ENCODE data around the gene EIF2S1.
"Not testable (repeated sequence)": the region's sequence is repeated elsewhere in the genome, so short reads cannot be mapped to it uniquely, and the experiment has no call there.

The EIF2S1 gene

DNA sequence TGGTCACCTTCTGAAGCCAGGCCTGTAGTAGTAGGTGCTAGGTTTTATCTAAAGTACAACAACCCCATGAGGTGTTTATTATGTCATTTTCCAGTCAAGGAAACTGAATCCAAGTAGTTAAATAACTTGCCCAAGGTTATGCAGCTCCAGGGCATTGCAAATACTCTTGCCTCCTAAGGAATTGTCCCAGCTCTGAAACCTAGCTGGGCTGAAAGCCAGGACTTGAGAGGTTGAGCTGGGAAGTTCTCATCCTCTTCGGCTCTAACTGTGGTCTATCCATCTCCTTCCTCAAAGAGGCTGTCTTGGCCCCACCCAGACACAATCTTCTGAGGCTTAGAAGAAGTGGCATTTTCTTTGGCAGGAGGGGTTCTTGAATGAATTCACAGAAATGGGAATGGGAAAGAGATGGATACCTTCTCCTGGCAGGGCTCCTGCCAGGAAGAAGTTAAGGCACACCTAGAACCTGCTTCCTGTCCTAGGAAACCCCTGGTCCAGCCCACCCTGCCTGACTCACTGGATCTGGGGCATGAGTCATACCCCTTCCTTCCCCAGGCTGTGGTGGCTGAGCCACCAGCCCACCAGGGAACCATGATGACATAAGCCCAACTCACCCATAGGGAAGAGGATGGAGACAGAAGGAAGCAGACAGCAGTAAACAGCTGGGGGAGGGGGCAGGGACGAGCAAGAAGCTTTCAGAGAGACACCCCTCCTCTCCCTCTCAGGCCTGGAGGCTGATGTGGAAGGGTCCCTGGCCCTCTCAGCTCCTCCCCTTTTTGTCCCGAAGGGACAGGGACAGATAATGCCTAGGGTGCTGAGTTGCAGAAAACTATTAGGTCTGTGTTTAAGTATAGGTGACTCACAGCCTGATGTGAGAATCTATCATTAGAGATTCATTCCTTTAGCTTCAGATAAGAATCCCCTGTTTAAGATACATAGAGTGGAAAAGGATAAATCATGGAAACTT is 54.0 kb downstream of the EIF2S1 start:
- no peak for DNase-seq

GRCh38 chr14:67415610-67416009 is 55.5 kb downstream of the EIF2S1 start:
- not testable (repeated sequence) for DNase-seq

- DNase-seq, result no peak
Measured at GRCh38 chr14:67416085-67416484, 56.0 kb downstream of the EIF2S1 start.

DNA sequence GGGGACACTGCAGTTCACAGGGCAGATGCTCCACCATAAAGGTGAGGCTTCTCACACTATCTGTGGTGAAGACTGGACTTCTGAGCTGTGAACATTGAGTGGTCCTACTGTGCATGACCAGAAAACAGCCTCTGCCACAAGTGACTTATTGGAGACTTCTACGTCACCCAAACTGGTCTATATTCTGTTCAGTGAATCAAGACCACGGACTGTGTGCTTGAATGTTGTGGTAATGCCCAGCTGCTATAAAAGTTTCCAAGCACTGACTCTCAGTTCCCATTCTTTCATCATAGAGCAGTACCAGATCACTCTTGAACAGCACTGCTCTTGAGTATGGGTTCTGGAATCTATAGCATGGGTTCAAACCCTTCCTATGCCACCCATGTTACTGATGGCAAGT is 56.7 kb downstream of the EIF2S1 start:
- no peak for DNase-seq

DNA sequence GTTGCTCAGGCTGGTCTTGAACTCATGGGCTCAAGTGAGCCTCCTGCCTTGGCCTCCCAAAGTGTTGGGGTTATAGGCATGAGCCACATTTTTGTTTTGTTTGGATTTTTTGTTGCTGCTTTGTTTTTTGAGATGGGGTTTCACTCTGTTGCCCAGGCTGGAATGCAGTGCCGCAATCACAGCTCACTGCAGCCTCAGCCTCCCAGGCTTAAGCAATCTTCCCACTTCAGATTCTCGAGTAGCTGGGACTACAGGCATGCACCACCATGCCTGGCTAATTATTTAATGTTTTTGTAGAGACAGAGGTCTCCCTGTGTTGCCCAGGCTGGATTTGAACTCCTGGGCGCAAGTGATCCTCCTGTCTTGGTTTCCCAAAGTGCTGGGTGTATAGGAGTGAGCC is 57.5 kb downstream of the EIF2S1 start:
- no peak for DNase-seq

GRCh38 chr14:67418401-67419191 is 58.5 kb downstream of the EIF2S1 start:
- no peak for DNase-seq

DNA sequence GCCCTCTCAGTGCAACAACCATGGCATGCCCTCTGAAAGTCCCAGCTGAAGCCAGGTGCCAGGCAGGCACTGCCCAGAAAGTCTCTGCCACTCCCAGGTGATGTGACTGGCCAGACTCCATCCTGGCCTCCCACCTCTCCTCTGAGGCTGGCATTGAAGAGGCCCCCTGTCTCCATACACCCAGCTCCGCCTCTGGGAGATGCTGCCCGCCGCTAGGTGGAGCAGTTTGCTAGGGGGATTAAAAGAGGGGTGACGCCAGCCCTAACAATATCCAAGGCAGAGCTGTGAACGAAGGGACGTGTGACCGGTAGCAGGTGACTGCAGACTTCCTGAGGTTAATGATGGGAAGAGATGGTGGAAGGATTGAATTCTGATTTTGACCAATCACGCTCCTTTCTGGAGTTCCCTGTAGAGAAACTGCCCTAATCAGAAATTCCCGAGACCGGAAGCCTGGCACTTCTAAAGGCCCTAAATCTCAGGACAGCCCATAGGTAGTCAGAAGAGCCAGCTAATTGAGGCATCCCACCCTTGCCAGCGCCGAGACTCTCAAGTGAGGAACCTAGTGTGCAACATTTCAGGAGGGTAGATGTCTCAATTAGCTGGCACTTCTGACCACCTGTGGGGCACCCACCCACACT is 60.1 kb downstream of the EIF2S1 start:
- DNase-seq, result peak; percentile 38

- DNase-seq, result no peak
Measured at GRCh38 chr14:67421356-67422224, 61.5 kb downstream of the EIF2S1 start.

DNA sequence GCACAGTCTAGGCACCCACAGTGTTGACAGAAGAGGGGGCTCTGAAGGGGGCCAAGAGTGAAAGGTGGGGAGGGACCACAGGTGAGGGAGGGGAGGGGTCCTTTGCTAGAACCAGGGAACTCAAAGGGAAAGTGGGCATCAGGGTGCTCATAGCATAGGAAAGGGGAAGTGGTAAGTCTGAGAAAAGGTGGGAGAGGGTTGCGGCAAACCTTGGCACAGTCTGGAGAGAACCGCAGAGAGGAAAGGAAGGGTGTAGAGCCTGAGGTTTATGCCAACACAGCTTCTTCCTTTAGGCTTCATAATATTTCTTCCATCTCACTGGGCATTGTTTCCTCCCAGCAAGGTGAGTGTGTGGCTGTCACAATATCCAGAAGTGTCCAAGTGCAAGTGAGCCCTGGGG is 63.3 kb downstream of the EIF2S1 start:
- DNase-seq, result no peak

- DNase-seq, result no peak
Measured at GRCh38 chr14:67424539-67424938, 64.4 kb downstream of the EIF2S1 start.

DNA sequence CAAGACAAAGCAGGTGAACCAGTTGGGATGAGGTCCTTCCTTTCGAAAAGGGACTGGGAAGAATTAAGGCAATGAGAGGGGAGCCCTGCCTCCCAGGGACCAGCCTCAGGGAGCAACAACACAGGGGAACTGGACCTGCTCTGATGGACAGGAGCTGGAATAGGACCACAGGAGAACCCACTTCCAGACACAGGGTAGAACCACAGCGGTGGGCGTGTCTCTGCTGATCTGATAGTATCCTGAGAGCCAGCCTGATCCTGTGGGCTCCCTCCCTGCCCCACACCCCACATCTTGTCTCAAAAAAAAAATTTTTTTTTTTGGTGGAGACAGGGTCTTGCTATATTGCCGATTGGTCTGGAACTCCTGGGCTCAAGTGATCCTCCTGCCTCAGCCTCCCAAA is 65.5 kb downstream of the EIF2S1 start:
- DNase-seq, result no peak

DNA sequence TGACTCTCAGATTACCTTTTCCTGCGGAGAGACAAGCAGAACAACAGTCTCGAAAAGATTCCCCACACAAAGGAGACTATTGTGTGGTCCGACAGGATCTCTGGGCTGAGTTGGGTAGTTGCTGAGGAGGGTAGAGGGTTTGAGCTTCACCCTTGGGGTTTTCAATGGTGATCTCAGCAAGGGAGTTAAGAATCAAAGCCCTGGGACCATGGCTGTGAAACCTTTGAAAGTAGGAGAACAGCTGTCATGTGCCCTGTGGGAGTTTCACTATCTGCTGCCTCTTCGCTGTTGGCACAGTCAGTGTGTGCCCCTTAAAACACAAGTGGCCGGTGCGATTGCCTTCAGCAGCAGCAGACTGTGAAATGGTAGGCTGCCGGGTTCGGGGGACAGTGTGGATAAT is 66.0 kb downstream of the EIF2S1 start:
- DNase-seq, result no peak

- DNase-seq, result peak; percentile 67
Measured at GRCh38 chr14:67426983-67427606, 67.0 kb downstream of the EIF2S1 start.

DNA sequence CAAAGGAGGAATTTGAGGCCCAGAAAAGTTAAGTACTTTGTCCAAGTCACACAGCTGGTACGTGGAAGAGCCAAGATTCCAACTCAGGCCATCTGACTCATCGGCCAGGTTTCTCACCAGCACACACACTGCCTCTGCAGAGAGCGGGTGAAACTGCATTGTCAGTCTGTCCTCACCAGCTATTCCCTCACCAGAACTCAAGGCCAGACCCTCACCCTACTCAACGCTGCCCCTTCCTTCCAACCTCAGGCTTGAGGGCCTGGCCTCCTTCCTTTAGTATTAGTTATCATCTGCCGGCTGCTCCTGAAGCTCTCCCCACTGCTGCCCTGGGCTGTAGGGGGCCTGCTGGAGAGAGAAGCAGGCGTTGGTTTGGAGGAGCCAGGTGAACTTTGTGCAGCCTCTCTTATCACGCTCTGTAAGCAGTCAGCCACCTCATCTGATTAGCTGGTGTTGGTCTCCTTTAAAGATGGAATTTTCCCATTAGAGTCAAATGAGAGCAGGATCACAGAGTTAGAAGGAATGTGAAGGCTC is 68.4 kb downstream of the EIF2S1 start:
- DNase-seq, result no peak

- DNase-seq, result no peak
Measured at GRCh38 chr14:67429510-67430205, 69.5 kb downstream of the EIF2S1 start.

GRCh38 chr14:67432050-67432564 is 72.0 kb downstream of the EIF2S1 start:
- DNase-seq, result no peak

DNA sequence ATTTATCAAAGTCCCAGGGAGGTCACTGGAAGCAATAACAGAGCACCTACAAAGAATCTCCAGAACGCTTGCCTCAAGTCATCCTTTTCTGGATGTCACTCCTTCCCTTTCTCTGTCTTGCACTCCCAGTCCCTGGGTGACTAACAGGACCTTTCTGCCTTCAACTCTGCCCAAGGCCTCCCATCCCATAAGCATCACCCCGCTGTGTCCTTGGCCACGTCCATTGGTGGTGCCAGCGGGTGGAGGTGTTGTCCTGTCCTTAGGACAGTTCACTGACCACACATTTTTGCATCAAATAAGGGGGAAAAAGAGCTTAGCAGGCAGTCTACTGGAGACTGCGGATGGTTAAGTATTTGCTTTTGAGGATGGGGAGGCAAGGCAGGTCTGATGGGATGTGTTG is 75.5 kb downstream of the EIF2S1 start:
- DNase-seq, result no peak
